ENCODE results near the gene ARHGEF37.

The ARHGEF37 gene

GRCh38 chr5:149572170-149572569 is 9.1 kb upstream of the ARHGEF37 start:
- TF ChIP-seq TAF1 (IDR thresholded peaks at IDR 0.05; ENCODE audit: low read depth) (no peak), EGR1 (IDR thresholded peaks at IDR 0.05) (no peak), USF1 (IDR thresholded peaks at IDR 0.05) (no peak), MAX (IDR thresholded peaks at IDR 0.05) (no peak), ZBTB7A (IDR thresholded peaks at IDR 0.05; ENCODE audit: low read depth) (no peak), YY1 (IDR thresholded peaks at IDR 0.05; ENCODE audit: low read depth) (no peak), CREB1 (IDR thresholded peaks at IDR 0.05; ENCODE audit: low read depth) (no peak), TEAD4 (IDR thresholded peaks at IDR 0.05) (no peak), NFIC (IDR thresholded peaks at IDR 0.05) (no peak), EP300 (IDR thresholded peaks at IDR 0.05; ENCODE audit: borderline replicate concordance) (no peak), CEBPB (IDR thresholded peaks at IDR 0.05) (no peak), TCF12 (IDR thresholded peaks at IDR 0.05; ENCODE audit: low read depth) (no peak)

DNA sequence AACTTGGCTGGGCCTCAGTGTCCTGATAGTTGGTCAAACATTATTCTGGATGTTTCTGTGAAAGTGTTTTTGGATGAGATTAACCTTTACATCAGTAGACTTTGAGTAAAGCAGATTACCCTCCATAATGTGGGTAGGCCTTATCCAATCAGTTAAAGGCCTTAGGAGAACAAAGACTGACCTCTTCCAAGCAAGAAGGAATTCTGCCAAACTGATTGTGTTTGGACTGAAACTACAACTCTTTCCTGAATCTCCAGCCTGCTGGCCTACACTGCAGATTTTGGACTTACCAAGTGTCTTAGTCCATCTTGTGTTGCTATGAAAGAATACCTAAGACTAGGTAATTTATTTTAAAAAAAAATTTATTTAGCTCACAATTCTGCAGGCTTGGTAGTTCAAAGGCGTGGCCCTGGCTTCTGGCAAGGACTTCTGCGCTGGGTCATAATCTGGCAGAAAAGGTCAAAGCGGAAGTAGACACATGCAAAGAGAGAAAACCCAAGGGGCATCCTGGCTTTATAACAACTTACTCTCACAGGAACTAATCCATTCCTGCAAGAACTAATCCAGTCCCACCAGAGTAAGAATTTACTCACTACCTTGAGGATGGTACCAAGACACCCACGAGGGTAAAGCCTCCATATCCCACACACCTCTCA is 8.6 kb upstream of the ARHGEF37 start:
- TF ChIP-seq REST (IDR thresholded peaks at IDR 0.05; ENCODE audit: low read depth), result no peak
- no peak for TF ChIP-seq RAD21 (IDR thresholded peaks at IDR 0.05; ENCODE audit: low read depth)
- TF ChIP-seq CEBPB (IDR thresholded peaks at IDR 0.05), result no peak

GRCh38 chr5:149575131-149575530 is 6.2 kb upstream of the ARHGEF37 start:
- TF ChIP-seq EP300 (IDR thresholded peaks at IDR 0.05; ENCODE audit: borderline replicate concordance) (no peak), CREB1 (IDR thresholded peaks at IDR 0.05; ENCODE audit: low read depth) (no peak), YY1 (IDR thresholded peaks at IDR 0.05; ENCODE audit: low read depth) (no peak), REST (IDR thresholded peaks at IDR 0.05; ENCODE audit: low read depth) (no peak), TCF12 (IDR thresholded peaks at IDR 0.05; ENCODE audit: low read depth) (no peak), NFIC (IDR thresholded peaks at IDR 0.05) (no peak), RAD21 (IDR thresholded peaks at IDR 0.05; ENCODE audit: low read depth) (no peak), TEAD4 (IDR thresholded peaks at IDR 0.05) (no peak), CEBPB (IDR thresholded peaks at IDR 0.05) (no peak), ZBTB7A (IDR thresholded peaks at IDR 0.05; ENCODE audit: low read depth) (no peak), EGR1 (IDR thresholded peaks at IDR 0.05) (no peak)

GRCh38 chr5:149576021-149576420 is 5.3 kb upstream of the ARHGEF37 start:
- TF ChIP-seq MAX (IDR thresholded peaks at IDR 0.05) (no peak), EGR1 (IDR thresholded peaks at IDR 0.05) (no peak), YY1 (IDR thresholded peaks at IDR 0.05; ENCODE audit: low read depth) (no peak), NFIC (IDR thresholded peaks at IDR 0.05) (no peak), REST (IDR thresholded peaks at IDR 0.05; ENCODE audit: low read depth) (no peak), TEAD4 (IDR thresholded peaks at IDR 0.05) (no peak), USF1 (IDR thresholded peaks at IDR 0.05) (no peak), EP300 (IDR thresholded peaks at IDR 0.05; ENCODE audit: borderline replicate concordance) (no peak)

GRCh38 chr5:149578896-149579295 is 2.4 kb upstream of the ARHGEF37 start:
- no peak for TF ChIP-seq YY1 (IDR thresholded peaks at IDR 0.05; ENCODE audit: low read depth)
- TF ChIP-seq REST (IDR thresholded peaks at IDR 0.05; ENCODE audit: low read depth), result no peak

Measured in Ishikawa (cell line).